C4-2B (cell line): Measurements from ENCODE around the gene ACSF3.
"Not testable (repeated sequence)": the region's sequence is repeated elsewhere in the genome, so short reads cannot be mapped to it uniquely, and the experiment has no call there.

Source experiments
- H3K27ac ChIP-seq: fragments of 450-650 bp; 2 replicates; pipeline ENCODE4 v1.5.1; 2017
- ZFX ChIP-seq: fragments of 450-650 bp; IDR thresholded peaks from 2 replicates; pipeline ENCODE4 v1.6.1; 2017
- TF ChIP-seq, protein P1 (sequence below): fragments of 450-650 bp; conservative IDR thresholded peaks from 2 replicates; pipeline ENCODE4 v1.5.1; 2017; ENCODE audit warnings: mild to moderate bottlenecking

The ACSF3 gene

DNA sequence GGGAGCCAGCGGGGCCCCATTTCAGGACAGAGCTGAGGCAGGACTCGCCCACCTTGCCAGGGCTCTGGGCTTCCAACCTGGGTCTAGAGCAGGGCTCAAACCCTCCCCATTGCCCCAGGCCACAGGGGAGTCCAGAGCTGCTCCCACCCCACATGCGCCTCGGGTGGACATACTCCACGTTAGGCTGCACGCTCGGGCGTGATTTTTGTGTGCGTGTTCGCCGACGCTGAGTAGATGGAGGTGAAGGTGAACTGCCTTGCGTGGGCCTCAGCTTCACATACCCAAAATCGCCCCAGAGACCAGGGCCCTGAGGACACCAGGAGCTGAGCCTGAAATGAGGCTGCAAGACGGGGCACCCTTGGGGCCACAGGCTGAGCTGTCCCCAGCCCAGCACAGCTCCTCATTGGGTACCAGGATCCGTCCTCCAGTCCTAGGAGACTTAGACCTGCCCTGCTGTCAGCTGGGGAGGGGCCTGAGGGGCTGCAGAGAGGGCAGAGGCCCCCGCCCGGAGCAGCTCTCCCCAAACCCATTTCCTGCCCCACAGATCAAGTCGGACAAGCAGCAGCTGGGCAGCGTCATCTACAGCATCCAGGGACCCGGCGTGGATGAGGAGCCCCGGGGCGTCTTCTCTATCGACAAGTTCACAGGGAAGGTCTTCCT is 86.1 kb downstream of the ACSF3 start:
- no peak overlapping the region for H3K27ac ChIP-seq
- TF ChIP-seq, protein P1, sequence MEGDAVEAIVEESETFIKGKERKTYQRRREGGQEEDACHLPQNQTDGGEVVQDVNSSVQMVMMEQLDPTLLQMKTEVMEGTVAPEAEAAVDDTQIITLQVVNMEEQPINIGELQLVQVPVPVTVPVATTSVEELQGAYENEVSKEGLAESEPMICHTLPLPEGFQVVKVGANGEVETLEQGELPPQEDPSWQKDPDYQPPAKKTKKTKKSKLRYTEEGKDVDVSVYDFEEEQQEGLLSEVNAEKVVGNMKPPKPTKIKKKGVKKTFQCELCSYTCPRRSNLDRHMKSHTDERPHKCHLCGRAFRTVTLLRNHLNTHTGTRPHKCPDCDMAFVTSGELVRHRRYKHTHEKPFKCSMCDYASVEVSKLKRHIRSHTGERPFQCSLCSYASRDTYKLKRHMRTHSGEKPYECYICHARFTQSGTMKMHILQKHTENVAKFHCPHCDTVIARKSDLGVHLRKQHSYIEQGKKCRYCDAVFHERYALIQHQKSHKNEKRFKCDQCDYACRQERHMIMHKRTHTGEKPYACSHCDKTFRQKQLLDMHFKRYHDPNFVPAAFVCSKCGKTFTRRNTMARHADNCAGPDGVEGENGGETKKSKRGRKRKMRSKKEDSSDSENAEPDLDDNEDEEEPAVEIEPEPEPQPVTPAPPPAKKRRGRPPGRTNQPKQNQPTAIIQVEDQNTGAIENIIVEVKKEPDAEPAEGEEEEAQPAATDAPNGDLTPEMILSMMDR, result no peak
- TF ChIP-seq ZFX, result no peak

DNA sequence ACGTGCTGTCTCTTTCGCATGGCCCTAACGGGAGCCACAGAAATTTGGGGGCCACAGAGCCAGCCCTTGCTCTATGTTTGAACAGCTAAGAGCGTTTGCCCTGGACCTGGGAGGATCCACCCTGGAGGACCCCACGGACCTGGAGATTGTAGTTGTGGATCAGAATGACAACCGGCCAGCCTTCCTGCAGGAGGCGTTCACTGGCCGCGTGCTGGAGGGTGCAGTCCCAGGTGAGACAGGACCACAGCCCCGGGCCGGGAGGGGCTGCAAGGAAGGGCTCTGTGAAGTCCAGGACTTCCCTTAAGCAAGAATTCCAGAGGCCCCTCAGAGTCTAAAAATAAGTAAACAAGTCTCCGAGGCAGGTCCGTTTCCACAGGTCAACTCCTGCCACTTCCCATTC is 89.8 kb downstream of the ACSF3 start:
- TF ChIP-seq ZFX, result no peak
- TF ChIP-seq, protein P1, result no peak
- no peak overlapping the region for H3K27ac ChIP-seq

DNA sequence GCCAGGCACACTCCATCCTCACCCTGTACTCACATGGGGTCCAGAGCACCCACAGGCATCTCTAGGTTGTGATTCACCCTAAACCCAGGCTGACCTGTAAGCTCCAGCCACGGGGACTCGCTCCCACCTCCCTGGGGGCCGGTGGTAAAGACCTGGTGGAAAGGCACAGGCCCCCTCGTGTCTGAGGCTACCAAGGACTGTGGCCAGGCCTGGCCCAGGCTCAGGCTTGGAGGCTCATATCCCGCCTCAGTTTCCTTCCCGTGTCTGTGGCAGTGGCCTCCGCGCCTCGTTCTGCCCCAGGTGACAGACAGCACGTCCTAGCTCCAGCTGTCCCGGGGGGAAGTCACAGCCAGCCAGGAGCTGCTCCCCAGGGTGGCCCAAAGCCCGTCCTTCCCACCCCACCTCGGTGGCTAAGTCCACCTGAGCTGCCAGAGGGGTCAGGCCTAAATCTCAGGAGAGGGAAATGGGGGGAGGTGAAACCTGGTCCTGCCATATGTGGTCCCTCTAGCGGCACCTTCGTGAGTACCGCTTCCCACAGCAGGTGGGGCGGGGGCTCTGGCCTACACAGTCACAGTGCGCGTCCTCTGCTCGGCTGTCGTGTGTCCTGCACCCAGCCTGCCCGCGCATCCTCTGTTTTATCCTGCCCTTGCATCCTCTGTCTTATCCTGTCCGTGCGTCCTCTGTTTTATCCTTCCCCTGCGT is 90.5 kb downstream of the ACSF3 start:
- H3K27ac ChIP-seq, result no peak overlapping the region
- no peak for TF ChIP-seq ZFX

DNA sequence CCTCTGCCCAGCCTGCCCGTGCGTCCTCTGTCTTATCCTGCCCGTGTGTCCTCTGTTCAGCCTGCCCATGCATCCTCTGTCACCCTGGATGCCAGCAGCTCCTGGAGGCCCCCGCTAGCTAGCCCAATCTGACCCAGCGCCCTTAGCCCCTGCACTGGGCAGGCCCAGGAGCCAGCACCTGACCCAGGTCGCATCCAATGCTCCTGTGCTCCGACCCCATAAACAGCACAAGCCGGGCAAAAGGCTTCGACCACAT is 91.0 kb downstream of the ACSF3 start:
- no peak overlapping the region for H3K27ac ChIP-seq
- no peak for TF ChIP-seq ZFX
- TF ChIP-seq, protein P1, result no peak

DNA sequence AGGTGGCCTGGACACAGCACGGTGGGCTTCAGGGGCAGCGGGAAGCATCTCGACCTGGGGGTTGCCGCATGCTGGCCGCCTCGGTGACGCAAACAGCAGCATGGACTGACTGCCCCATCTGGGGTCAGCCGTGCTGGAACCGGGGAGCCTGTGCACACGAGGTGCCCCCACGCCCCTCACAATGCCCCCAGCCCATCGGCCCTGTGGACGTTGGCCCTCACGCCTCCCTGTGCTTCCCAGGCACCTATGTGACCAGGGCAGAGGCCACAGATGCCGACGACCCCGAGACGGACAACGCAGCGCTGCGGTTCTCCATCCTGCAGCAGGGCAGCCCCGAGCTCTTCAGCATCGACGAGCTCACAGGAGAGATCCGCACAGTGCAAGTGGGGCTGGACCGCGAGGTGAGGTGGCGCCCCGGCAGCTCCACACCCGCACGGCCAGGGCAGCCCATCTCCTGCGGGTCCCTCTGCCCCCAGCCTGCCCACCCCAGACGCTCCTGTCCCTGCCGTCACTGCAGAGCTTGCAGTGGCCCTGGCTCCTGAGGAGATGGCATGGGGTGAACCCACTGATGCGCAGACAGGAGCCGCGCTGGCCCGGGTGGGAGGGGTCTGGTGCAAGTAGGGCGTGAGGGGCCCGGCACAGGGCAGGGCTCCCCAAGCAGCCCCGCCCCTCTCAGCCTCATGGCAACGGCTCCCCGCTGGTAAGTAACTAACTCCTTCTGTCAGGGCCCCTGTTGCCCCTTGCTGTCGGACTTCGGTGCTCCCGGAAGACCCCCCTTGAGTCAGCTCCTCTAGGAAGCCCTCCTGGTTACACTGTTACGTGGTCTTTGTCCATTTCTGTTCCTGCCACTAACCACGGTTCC is 91.5 kb downstream of the ACSF3 start:
- TF ChIP-seq, protein P1, result no peak
- TF ChIP-seq ZFX, result no peak
- no peak overlapping the region for H3K27ac ChIP-seq

DNA sequence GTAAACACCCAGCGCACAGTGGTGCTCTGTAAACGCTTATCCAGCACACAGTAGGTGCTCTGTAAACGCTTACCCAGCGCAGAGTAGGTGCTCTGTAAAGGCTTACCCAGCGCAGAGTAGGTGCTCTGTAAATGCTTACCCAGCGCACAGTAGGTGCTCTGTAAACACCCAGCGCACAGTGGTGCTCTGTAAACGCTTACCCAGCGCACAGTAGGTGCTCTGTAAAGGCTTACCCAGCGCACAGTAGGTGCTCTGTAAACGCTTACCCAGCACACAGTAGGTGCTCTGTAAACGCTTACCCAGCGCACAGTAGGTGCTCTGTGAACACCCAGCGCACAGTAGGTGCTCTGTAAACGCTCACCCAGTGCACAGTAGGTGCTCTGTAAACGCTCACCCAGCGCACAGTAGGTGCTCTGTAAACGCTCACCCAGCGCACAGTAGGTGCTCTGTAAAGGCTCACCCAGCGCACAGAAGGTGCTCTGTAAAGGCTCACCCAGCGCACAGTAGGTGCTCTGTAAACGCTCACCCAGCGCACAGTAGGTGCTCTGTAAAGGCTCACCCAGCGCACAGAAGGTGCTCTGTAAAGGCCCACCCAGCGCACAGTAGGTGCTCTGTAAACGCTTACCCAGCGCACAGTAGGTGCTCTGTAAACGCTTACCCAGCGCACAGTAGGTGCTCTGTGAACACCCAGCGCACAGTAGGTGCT is 92.4 kb downstream of the ACSF3 start:
- not testable (repeated sequence) for H3K27ac ChIP-seq

DNA sequence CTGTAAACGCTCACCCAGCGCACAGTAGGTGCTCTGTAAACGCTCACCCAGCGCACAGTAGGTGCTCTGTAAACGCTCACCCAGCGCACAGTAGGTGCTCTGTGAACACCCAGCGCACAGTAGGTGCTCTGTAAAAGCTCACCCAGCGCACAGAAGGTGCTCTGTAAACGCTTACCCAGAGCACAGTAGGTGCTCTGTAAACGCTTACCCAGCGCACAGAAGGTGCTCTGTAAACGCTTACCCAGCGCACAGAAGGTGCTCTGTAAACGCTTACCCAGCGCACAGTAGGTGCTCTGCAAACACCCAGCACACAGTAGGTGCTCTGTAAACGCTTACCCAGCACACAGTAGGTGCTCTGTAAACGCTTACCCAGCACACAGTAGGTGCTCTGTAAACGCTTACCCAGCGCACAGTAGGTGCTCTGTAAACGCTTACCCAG is 93.0 kb downstream of the ACSF3 start:
- not testable (repeated sequence) for H3K27ac ChIP-seq

DNA sequence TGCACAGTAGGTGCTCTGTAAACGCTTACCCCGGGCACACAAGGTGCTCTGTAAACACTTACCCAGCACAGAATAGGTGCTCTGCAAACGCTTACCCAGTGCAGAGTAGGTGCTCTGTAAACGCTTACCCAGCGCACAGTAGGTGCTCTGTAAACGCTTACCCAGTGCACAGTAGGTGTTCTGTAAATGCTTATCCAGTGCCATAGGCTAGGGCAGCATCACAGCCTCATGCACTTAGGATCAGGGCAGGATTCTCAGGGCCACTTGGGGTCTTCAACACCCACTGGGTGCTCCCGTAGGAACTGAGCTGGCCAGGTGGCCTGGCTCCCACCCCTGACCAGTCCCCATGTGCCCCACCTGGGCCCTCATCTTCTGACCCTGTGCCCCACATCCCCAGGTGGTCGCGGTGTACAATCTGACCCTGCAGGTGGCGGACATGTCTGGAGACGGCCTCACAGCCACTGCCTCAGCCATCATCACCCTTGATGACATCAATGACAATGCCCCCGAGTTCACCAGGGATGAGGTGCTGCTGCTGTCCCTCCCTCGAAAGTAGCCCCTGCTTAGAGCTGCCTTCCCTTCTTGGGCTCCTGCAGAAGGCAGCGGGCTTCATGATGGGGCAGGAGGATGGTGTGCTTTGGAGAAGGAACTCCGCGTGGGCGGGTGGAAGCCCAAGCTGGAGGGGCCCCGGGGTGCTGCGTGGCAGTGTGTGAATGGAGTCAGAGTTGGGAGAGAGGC is 93.5 kb downstream of the ACSF3 start:
- H3K27ac ChIP-seq, result no peak overlapping the region

More for the DNA sequence above, 93.5 kb downstream of the ACSF3 start:
- no peak for TF ChIP-seq ZFX
- TF ChIP-seq, protein P1, result no peak
